ENCODE data around the gene MAP3K2.

- TF ChIP-seq EZH2phosphoT487 (IDR thresholded peaks at IDR 0.05; ENCODE audit: insufficient read depth, low read depth) (no peak), EZH2 (IDR thresholded peaks at IDR 0.05; ENCODE audit: insufficient read depth, poor library complexity, severe bottlenecking) (no peak)
These were observed 76.8 kb downstream of the MAP3K2 start for GRCh38 chr2:127310980-127311379.

Measured in GM23248 (cell line).